Nasal cavity respiratory epithelium epithelial cell of viscerocranial mucosa (primary cell): ENCODE results near the gene MEP1B. TPM values are rescaled to one million over a fixed set of nuclear protein-coding genes. Genes with fewer than 3 reads are reported as not detected.

Experiments
- total RNA-seq: library from RNA; depleted of rRNA; stranded (reverse); fragments of >200 nt; gene quantifications from 2 replicates; pipeline ENCODE4 v1.2.3, GENCODE V29; 2014

MEP1B gene
- under 0.01 TPM in 1 of 2 replicates, not detected in the other for total RNA-seq

GRCh38 chr18:32189790-32190189, at the start of gene MEP1B:
Gene MEP1B, plus strand, starts transcription at chr18:32190039. Its CDS starts 32 bp downstream, at chr18:32190071.

Other genes with a start within 250 kb of the MEP1B start
- gene TRAPPC8, start 246.9 kb upstream of the MEP1B start, total RNA-seq, result 50.6 and 60.9 TPM in 2 replicates
- gene RNF125, start 171.2 kb upstream of the MEP1B start, total RNA-seq, result 1.7 and 2.3 TPM in 2 replicates
- gene RNF138, start 98.2 kb upstream of the MEP1B start, total RNA-seq, result 28.8 and 30.1 TPM in 2 replicates